ENCODE measurements around the gene EMC9.

DNA sequence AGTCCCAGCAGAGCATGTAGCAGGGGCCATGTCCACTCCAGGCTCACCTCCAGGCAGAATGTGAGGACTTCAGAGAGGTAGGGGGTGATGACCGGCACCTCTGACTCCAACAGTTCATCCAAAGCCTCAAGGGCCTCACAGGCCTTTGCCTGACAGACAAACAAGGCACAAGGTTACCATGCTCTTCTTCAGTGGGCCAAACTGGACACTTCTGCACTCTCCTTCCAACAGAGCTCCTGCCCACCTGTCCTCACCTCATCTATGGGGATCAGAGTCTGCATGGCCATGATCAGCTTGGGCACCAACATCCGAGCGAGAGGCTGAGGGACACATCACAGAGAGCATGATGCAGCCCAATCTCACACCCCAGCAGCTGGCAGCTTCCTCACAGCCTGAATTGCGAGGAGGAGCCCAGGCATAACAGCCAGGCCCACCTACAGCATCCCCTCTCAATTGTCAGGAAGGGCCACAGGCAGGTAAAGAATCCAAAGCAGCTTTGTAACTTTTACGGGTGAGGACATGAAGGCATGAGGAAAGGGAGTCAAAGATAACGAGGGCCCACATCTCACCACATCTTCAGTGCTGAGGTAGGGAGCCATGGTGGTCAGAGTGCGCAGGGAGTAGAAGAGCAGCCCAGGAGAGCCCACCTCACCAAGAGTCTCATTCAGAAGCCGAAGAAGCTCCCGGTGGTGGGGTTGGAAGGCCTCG is 45.6 kb upstream of the EMC9 start:
- TF ChIP-seq, protein P1, sequence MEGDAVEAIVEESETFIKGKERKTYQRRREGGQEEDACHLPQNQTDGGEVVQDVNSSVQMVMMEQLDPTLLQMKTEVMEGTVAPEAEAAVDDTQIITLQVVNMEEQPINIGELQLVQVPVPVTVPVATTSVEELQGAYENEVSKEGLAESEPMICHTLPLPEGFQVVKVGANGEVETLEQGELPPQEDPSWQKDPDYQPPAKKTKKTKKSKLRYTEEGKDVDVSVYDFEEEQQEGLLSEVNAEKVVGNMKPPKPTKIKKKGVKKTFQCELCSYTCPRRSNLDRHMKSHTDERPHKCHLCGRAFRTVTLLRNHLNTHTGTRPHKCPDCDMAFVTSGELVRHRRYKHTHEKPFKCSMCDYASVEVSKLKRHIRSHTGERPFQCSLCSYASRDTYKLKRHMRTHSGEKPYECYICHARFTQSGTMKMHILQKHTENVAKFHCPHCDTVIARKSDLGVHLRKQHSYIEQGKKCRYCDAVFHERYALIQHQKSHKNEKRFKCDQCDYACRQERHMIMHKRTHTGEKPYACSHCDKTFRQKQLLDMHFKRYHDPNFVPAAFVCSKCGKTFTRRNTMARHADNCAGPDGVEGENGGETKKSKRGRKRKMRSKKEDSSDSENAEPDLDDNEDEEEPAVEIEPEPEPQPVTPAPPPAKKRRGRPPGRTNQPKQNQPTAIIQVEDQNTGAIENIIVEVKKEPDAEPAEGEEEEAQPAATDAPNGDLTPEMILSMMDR (IDR thresholded peaks at IDR 0.05), result no peak
- TF ChIP-seq POLR2A (IDR thresholded peaks at IDR 0.05), result no peak
